Esophagus squamous epithelium (tissue), 4 donors: ENCODE data around the gene OPN3.

ENCODE experiments used
- POLR2A ChIP-seq, 4 donors: fragments of 450-650 bp; IDR thresholded peaks; one replicate each; pipeline ENCODE4 v1.6.1; 2017; ENCODE audit warnings: antibody characterized with exemption in 4 of 4, mild to moderate bottlenecking in 4 of 4, moderate library complexity in 3 of 4
- TF ChIP-seq, protein P1 (sequence below), 6 experiments: fragments of 450-650 bp in 4 of 6; fragments of 200-600 bp in 2 of 6; sonication (generic) in 2 of 6; IDR thresholded peaks; one replicate each; pipeline ENCODE4 v1.5.1; 2016 to 2019; ENCODE audit warnings: antibody characterized with exemption in 6 of 6, mild to moderate bottlenecking in 4 of 6, moderate library complexity in 4 of 6

DNA sequence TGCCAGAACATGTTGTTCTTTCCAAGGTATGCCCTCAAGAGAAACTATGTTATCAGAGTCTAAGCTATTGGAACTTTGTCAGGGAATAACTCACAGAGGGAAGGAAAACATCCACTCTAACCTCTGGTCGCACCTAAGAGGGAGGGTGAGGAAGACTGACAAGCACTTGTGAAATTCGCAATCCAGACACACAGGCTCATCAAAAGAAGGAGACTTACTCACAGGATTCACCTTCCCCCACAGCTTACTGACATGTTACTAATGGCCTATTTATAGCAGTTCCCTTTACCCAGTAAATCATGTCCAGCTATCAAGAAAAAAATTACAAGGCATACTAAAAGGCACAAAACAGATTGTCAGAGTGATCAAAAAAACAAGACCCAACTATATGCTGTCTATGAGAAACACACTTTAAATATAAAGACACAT is 48.8 kb upstream of the OPN3 start:
- no peak for TF ChIP-seq POLR2A (IDR thresholded peaks at IDR 0.05)
- TF ChIP-seq, protein P1, sequence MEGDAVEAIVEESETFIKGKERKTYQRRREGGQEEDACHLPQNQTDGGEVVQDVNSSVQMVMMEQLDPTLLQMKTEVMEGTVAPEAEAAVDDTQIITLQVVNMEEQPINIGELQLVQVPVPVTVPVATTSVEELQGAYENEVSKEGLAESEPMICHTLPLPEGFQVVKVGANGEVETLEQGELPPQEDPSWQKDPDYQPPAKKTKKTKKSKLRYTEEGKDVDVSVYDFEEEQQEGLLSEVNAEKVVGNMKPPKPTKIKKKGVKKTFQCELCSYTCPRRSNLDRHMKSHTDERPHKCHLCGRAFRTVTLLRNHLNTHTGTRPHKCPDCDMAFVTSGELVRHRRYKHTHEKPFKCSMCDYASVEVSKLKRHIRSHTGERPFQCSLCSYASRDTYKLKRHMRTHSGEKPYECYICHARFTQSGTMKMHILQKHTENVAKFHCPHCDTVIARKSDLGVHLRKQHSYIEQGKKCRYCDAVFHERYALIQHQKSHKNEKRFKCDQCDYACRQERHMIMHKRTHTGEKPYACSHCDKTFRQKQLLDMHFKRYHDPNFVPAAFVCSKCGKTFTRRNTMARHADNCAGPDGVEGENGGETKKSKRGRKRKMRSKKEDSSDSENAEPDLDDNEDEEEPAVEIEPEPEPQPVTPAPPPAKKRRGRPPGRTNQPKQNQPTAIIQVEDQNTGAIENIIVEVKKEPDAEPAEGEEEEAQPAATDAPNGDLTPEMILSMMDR (IDR thresholded peaks at IDR 0.05): no peak
